ENCODE data around the gene TXNDC8. TPM values are rescaled to one million over a fixed set of nuclear protein-coding genes. Genes with fewer than 3 reads are reported as not detected.

TXNDC8 gene
- total and polyA plus RNA-seq, 2 donors (not counting 1 experiment from before 2014, with no cell fraction given): not detected

DNA sequence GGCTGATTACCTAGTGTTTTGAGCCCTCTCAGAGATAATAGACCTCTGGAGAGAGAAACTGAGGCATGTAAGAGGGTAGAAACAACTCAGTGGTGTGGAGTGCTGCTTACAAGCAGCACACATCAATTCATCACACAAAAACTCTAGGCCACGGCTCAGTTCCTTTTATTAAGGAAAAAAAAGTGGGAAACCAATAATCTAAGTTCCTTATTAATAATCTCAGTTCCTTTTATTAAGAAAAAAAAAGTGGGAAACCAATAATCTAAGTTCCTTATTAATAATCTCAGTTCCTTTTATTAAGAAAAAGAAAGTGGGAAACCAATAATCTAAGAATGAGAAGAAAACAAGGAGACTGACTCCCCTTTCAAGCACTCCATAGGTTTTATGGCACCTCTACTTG, 28.0 kb downstream of the TXNDC8 start:
- H3K36me3 ChIP-seq (replicated peaks in 1 of 2; ENCODE audit: control extremely low read depth in 1 of 2, control insufficient read depth in 1 of 2, extremely low read depth in 1 of 2, insufficient read depth in 2 of 2, low read length in 1 of 2): no peaks in the 10 kb centered on the region
- H3K27ac Mint-ChIP-seq: no peak overlapping the region
- no peaks in the 10 kb centered on the region for H4K20me1 ChIP-seq (ENCODE audit: control insufficient read depth, insufficient read depth, low read length, poor library complexity, severe bottlenecking)
- no peaks in the 10 kb centered on the region for H3K79me2 ChIP-seq (ENCODE audit: control insufficient read depth, insufficient read depth, low read length)
- no peaks in the 10 kb centered on the region for H3K27me3 ChIP-seq (replicated peaks in 1 of 4; ENCODE audit: control extremely low read depth in 1 of 4, control insufficient read depth in 3 of 4, insufficient read depth in 4 of 4, low read length in 3 of 4)
- no peak for ATAC-seq (ENCODE audit: low read depth)
- H3K9ac ChIP-seq (ENCODE audit: low read length): no peak overlapping the region
- no peak overlapping the region for H3K4me2 ChIP-seq (replicated peaks; ENCODE audit: low read depth, low read length, poor library complexity, severe bottlenecking)
- no CpG with 5 or more reads among the region's 1 CpG for WGBS (ENCODE audit: insufficient coverage)
- DNase-seq: no peak
- H3K9me3 ChIP-seq (ENCODE audit: control extremely low read depth in 1 of 3, control insufficient read depth in 2 of 3, insufficient read depth in 1 of 3, low read length in 2 of 3): peaks cover 0 to 9% (median 9%) of the 10 kb centered on the region in 3 donors
- H2AFZ ChIP-seq (ENCODE audit: insufficient read depth, low read depth, low read length, poor library complexity, severe bottlenecking): no peak overlapping the region
- H3K9me3 Mint-ChIP-seq (ENCODE audit: insufficient read depth): no peaks in the 10 kb centered on the region
- H3K4me1 ChIP-seq (ENCODE audit: control insufficient read depth in 2 of 2, insufficient read depth in 2 of 2, low read length in 2 of 2): peaks cover 8 to 16% of the 10 kb centered on the region in 2 donors
- no peak for TF ChIP-seq EZH2 (IDR thresholded peaks at IDR 0.05; ENCODE audit: borderline replicate concordance, insufficient read depth, low read depth, low read length, poor library complexity, severe bottlenecking)
- TF ChIP-seq, protein P1, sequence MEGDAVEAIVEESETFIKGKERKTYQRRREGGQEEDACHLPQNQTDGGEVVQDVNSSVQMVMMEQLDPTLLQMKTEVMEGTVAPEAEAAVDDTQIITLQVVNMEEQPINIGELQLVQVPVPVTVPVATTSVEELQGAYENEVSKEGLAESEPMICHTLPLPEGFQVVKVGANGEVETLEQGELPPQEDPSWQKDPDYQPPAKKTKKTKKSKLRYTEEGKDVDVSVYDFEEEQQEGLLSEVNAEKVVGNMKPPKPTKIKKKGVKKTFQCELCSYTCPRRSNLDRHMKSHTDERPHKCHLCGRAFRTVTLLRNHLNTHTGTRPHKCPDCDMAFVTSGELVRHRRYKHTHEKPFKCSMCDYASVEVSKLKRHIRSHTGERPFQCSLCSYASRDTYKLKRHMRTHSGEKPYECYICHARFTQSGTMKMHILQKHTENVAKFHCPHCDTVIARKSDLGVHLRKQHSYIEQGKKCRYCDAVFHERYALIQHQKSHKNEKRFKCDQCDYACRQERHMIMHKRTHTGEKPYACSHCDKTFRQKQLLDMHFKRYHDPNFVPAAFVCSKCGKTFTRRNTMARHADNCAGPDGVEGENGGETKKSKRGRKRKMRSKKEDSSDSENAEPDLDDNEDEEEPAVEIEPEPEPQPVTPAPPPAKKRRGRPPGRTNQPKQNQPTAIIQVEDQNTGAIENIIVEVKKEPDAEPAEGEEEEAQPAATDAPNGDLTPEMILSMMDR (IDR thresholded peaks at IDR 0.05): no peak
- no peak overlapping the region for H3K4me3 ChIP-seq (ENCODE audit: control extremely low read depth in 1 of 5, extremely low read depth in 1 of 5, insufficient read depth in 1 of 5, low read depth in 2 of 5, low read length in 4 of 5)
- H3K27ac ChIP-seq (ENCODE audit: low read length in 2 of 2): no peak overlapping the region
- ChIA-PET CTCF (no interaction called here), POLR2A (no interaction called here)
- no peak overlapping the region for H3K4me3 Mint-ChIP-seq
- intact Hi-C loops (cut with micrococcal nuclease): no loop called here
- peaks cover 7% of the 10 kb centered on the region for H3K4me1 Mint-ChIP-seq
- peaks cover 6% of the 10 kb centered on the region for H3K27me3 Mint-ChIP-seq

DNA sequence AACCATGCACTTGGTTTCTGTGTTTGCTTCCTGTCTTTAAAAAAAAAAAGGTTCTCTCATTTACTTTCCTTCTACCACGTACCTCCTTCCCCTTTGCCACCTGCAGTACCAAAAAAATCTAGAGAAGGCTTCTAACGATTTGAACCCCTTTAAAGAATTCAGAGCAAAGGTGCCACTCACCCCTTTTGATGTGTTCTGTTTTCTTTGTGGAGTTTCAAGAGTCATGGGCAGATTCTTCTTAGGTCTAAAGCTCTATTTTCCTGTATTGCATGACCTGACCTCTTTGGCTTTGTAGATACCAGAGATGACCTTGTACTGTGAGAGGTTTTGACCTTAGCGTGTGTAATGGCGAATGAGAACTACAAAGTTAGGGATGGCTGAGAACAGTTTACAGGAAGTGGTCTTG, 29.0 kb downstream of the TXNDC8 start:
- Histone ChIP-seq H3K4me2 (replicated peaks; ENCODE audit: low read depth, low read length, poor library complexity, severe bottlenecking) (peak overlapping the region; percentile 26), H3K9ac (ENCODE audit: low read length) (no peak overlapping the region), H3K4me3 (ENCODE audit: control extremely low read depth in 1 of 5, extremely low read depth in 1 of 5, insufficient read depth in 1 of 5, low read depth in 2 of 5, low read length in 4 of 5) (no peak overlapping the region), H3K27me3 (replicated peaks in 1 of 4; ENCODE audit: control extremely low read depth in 1 of 4, control insufficient read depth in 3 of 4, insufficient read depth in 4 of 4, low read length in 3 of 4) (no peaks in the 10 kb centered on the region), H3K36me3 (replicated peaks in 1 of 2; ENCODE audit: control extremely low read depth in 1 of 2, control insufficient read depth in 1 of 2, extremely low read depth in 1 of 2, insufficient read depth in 2 of 2, low read length in 1 of 2) (no peaks in the 10 kb centered on the region), H2AFZ (ENCODE audit: insufficient read depth, low read depth, low read length, poor library complexity, severe bottlenecking) (no peak overlapping the region), H3K27ac (ENCODE audit: low read length in 2 of 2) (no peak overlapping the region), H4K20me1 (ENCODE audit: control insufficient read depth, insufficient read depth, low read length, poor library complexity, severe bottlenecking) (no peaks in the 10 kb centered on the region), H3K79me2 (ENCODE audit: control insufficient read depth, insufficient read depth, low read length) (no peaks in the 10 kb centered on the region), H3K9me3 (ENCODE audit: control extremely low read depth in 1 of 3, control insufficient read depth in 2 of 3, insufficient read depth in 1 of 3, low read length in 2 of 3) (peaks cover 0 to 9% (median 9%) of the 10 kb centered on the region in 3 donors), H3K4me1 (ENCODE audit: control insufficient read depth in 2 of 2, insufficient read depth in 2 of 2, low read length in 2 of 2) (peaks cover 8 to 16% of the 10 kb centered on the region in 2 donors)
- Mint-ChIP-seq H3K9me3 (ENCODE audit: insufficient read depth) (no peaks in the 10 kb centered on the region), H3K4me3 (no peak overlapping the region), H3K27ac (no peak overlapping the region), H3K4me1 (peaks cover 7% of the 10 kb centered on the region), H3K27me3 (peaks cover 11% of the 10 kb centered on the region)
- ChIA-PET CTCF (no interaction called here), POLR2A (no interaction called here)
- TF ChIP-seq EZH2 (IDR thresholded peaks at IDR 0.05; ENCODE audit: borderline replicate concordance, insufficient read depth, low read depth, low read length, poor library complexity, severe bottlenecking): no peak
- TF ChIP-seq, protein P1 (IDR thresholded peaks at IDR 0.05): no peak
- ATAC-seq (ENCODE audit: low read depth) (no peak), DNase-seq (no peak)
- intact Hi-C loops (cut with micrococcal nuclease): no loop called here
- 21% methylated on average over 2 of the region's 4 CpGs for WGBS (ENCODE audit: insufficient coverage)
